OCI-LY3 (cell line): ENCODE results near the gene C2orf92.

Source experiments
- H2AFZ ChIP-seq: fragments of 200-600, 300-600 bp; shearing (Covaris generic); 2 replicates; pipeline ENCODE4 v1.6.0; 2014; ENCODE audit warnings: antibody characterized with exemption, low read depth, low read length
- H3K27ac ChIP-seq: fragments of 200-600, 300-600 bp; sonication (generic); 2 replicates; pipeline ENCODE4 v1.5.1; 2014; ENCODE audit warnings: mild to moderate bottlenecking, low read length, moderate library complexity, mixed read lengths
- H3K27me3 ChIP-seq: fragments of 200-600, 300-600 bp; sonication (generic); 2 replicates; pipeline ENCODE4 v1.6.1; 2014; ENCODE audit warnings: low read depth, low read length, mixed read lengths
- H3K36me3 ChIP-seq: fragments of 200-600, 300-600 bp; sonication (generic); replicated peaks from 2 replicates; pipeline ENCODE3; 2014; ENCODE audit warnings: low read depth, low read length, mixed read lengths
- H3K4me1 ChIP-seq: fragments of 300-600, 200-600 bp; sonication (generic); 2 replicates; pipeline ENCODE4 v1.6.1; 2014; ENCODE audit warnings: low read length, mixed read lengths
- H3K4me2 ChIP-seq: fragments of 200-600, 300-600 bp; sonication (generic); 2 replicates; pipeline ENCODE4 v1.6.1; 2014; ENCODE audit warnings: low read length, mixed read lengths
- H3K4me3 ChIP-seq: fragments of 300-600, 200-600 bp; sonication (generic); 2 replicates; pipeline ENCODE4 v1.5.1; 2014; ENCODE audit warnings: antibody characterized with exemption, mild to moderate bottlenecking, low read length, moderate library complexity
- H3K79me2 ChIP-seq: fragments of 300-600, 200-600 bp; shearing (Covaris generic); 2 replicates; pipeline ENCODE4 v1.6.1; 2014; ENCODE audit warnings: mild to moderate bottlenecking, low read length, mixed read lengths
- H3K9ac ChIP-seq: fragments of 300-600, 200-600 bp; shearing (Covaris generic); 2 replicates; pipeline ENCODE4 v1.6.0; 2014; ENCODE audit warnings: mild to moderate bottlenecking, low read length, moderate library complexity
- H3K9me3 ChIP-seq: fragments of 200-600, 300-600 bp; shearing (Covaris generic); 2 replicates; pipeline ENCODE4 v1.6.1; 2014; ENCODE audit warnings: low read length, mixed read lengths; ENCODE audit not compliant: insufficient read depth
- H4K20me1 ChIP-seq: fragments of 200-600, 300-600 bp; sonication (generic); 2 replicates; pipeline ENCODE4 v1.6.1; 2016; ENCODE audit warnings: low read length, mixed read lengths; ENCODE audit not compliant: insufficient read depth
- EZH2phosphoT487 ChIP-seq: fragments of 200-600 bp; shearing (Covaris generic); IDR thresholded peaks from 2 replicates; pipeline ENCODE4 v1.6.1; 2018; ENCODE audit warnings: antibody characterized with exemption, mixed run types, low read depth
- TF ChIP-seq, protein P1 (sequence below): fragments of 200-600, 300-600 bp; sonication (generic); IDR thresholded peaks from 2 replicates; pipeline ENCODE4 v1.5.1; 2014; ENCODE audit warnings: antibody characterized with exemption, low read length, low read depth

Gene C2orf92

DNA sequence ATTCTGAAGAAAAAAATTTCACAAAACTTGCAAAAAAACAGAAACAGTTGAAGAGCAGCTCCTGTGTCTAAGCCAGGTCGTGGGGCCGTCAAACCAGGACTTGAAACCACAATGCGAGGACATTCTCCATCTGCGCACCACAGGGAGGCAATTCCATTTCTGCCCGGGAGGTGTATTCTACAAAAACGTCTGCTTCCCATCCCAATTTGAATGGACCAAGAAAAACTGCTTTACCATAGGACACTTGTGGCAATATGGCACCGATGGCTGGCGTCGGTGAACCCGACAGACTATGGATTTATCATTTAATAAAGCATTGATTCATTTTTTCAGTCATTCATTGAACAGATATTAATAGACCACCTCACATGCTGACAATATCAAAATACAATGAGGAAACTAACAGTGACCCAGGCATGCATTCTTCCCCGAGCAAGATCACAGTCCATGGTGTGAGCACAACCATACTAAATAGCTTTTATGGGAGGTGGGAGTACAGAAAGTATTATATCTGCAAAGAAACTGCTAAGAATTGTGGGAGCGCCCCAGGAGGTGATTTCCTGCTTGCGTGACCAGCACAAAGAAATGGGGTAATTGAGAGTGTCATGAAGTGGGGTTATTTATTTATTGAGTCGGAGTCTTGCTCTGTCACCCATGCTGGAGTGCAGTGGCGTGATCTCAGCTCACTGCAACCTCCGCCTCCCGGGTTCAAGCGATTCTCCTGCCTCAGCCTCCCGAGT is 33.4 kb downstream of the C2orf92 start:
- Histone ChIP-seq H3K4me1 (peaks cover 10% of the 10 kb centered on the region), H3K4me3 (no peak overlapping the region), H3K27ac (no peak overlapping the region), H3K4me2 (no peak overlapping the region), H3K9ac (no peak overlapping the region), H3K79me2 (no peaks in the 10 kb centered on the region), H3K36me3 (no peaks in the 10 kb centered on the region), H3K9me3 (no peaks in the 10 kb centered on the region), H3K27me3 (no peaks in the 10 kb centered on the region; the same call in 1 of the 2 replicates), H2AFZ (no peak overlapping the region), H4K20me1 (no peaks in the 10 kb centered on the region)
- TF ChIP-seq, protein P1, sequence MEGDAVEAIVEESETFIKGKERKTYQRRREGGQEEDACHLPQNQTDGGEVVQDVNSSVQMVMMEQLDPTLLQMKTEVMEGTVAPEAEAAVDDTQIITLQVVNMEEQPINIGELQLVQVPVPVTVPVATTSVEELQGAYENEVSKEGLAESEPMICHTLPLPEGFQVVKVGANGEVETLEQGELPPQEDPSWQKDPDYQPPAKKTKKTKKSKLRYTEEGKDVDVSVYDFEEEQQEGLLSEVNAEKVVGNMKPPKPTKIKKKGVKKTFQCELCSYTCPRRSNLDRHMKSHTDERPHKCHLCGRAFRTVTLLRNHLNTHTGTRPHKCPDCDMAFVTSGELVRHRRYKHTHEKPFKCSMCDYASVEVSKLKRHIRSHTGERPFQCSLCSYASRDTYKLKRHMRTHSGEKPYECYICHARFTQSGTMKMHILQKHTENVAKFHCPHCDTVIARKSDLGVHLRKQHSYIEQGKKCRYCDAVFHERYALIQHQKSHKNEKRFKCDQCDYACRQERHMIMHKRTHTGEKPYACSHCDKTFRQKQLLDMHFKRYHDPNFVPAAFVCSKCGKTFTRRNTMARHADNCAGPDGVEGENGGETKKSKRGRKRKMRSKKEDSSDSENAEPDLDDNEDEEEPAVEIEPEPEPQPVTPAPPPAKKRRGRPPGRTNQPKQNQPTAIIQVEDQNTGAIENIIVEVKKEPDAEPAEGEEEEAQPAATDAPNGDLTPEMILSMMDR = no peak
- no peak for TF ChIP-seq EZH2phosphoT487

- Histone ChIP-seq H3K9me3 (no peaks in the 10 kb centered on the region), H3K36me3 (no peaks in the 10 kb centered on the region), H3K79me2 (no peaks in the 10 kb centered on the region), H3K27ac (no peak overlapping the region), H3K4me1 (peaks cover 4% of the 10 kb centered on the region), H3K4me3 (no peak overlapping the region), H3K27me3 (no peaks in the 10 kb centered on the region; the same call in 1 of the 2 replicates), H2AFZ (no peak overlapping the region), H3K9ac (no peak overlapping the region), H4K20me1 (no peaks in the 10 kb centered on the region), H3K4me2 (no peak overlapping the region)
- TF ChIP-seq, protein P1 = no peak
- no peak for TF ChIP-seq EZH2phosphoT487
These were observed 34.2 kb downstream of the C2orf92 start for GRCh38 chr2:97703741-97704140.

GRCh38 chr2:97704989-97705388 is 35.5 kb downstream of the C2orf92 start:
- no peaks in the 10 kb centered on the region for H4K20me1 ChIP-seq
- no peak overlapping the region for H3K27ac ChIP-seq
- no peaks in the 10 kb centered on the region; the same call in 1 of the 2 replicates for H3K27me3 ChIP-seq
- H3K79me2 ChIP-seq = no peaks in the 10 kb centered on the region
- no peak overlapping the region for H3K4me2 ChIP-seq
- no peaks in the 10 kb centered on the region for H3K9me3 ChIP-seq
- H3K4me3 ChIP-seq = no peak overlapping the region
- no peak for TF ChIP-seq EZH2phosphoT487
- TF ChIP-seq, protein P1 = no peak
- H3K36me3 ChIP-seq = no peaks in the 10 kb centered on the region
- H2AFZ ChIP-seq = no peak overlapping the region
- peaks cover 1% of the 10 kb centered on the region for H3K4me1 ChIP-seq
- no peak overlapping the region for H3K9ac ChIP-seq

DNA sequence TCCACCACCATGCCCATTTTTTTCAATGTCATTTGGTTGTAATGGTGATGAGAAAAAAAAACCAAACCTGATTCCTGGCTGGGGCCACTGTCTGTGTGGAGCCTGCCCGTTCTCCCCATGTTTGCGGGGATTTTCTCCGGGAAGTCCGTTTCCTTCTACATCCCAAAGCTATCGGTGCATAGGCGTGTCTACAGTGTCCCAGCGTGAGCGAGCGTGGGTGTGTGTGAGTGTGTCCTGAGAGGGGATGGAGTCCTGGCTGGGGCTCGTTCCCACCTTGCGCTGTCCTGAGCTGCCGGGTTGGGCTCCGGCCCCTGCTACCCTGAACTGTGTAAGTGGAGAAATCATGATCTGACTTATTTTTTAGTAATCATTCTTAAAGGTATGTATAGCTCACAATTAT is 36.6 kb downstream of the C2orf92 start:
- Histone ChIP-seq H3K27ac (no peak overlapping the region), H4K20me1 (no peaks in the 10 kb centered on the region), H3K4me2 (no peak overlapping the region), H3K4me3 (no peak overlapping the region), H3K27me3 (no peaks in the 10 kb centered on the region; the same call in 1 of the 2 replicates), H3K9me3 (no peaks in the 10 kb centered on the region), H3K79me2 (no peaks in the 10 kb centered on the region), H3K9ac (no peak overlapping the region), H3K4me1 (no peaks in the 10 kb centered on the region), H2AFZ (no peak overlapping the region), H3K36me3 (no peaks in the 10 kb centered on the region)
- TF ChIP-seq EZH2phosphoT487 = no peak
- TF ChIP-seq, protein P1 = no peak
